Globus pallidus (tissue), 1 donor: Measurements from ENCODE around the gene ZDHHC7.
A peak's percentile ranks its signal among the peaks of the same experiment; 100 is the strongest.
"Not testable (repeated sequence)": the region's sequence is repeated elsewhere in the genome, so short reads cannot be mapped to it uniquely, and the experiment has no call there.

Experiments used
- DNase-seq: peaks from one replicate; pipeline ENCODE4 v3.0.0-alpha.2; 2015; ENCODE audit warnings: low spot score

Gene ZDHHC7

GRCh38 chr16:85042606-85043005, 31.3 kb upstream of the ZDHHC7 start:
- DNase-seq = no peak

DNA sequence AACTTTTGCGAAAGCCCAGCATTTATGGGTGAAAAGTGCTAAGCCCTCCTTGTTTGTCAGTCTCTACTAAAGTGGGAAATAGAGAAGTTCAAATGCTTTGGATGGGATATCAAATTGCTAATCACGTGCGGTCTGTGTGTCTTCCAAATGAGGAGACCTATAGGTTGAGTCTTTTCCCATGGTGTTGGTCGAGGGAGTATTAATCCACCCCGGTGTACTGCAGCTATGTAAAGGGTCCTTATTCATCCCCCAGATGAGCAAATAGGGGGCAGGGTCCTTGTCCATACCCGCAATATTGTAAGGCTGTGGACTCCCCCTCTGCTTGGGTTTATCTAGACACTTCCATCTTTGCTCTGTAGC, 30.8 kb upstream of the ZDHHC7 start:
- DNase-seq = no peak

- DNase-seq = no peak
Observed at GRCh38 chr16:85041219-85042166, 30.2 kb upstream of the ZDHHC7 start.

- no peak for DNase-seq
Observed at GRCh38 chr16:85040685-85041084, 29.4 kb upstream of the ZDHHC7 start.

- no peak for DNase-seq
Observed at GRCh38 chr16:85037721-85038120, 26.4 kb upstream of the ZDHHC7 start.

- DNase-seq = no peak
Observed at GRCh38 chr16:85037050-85037410, 25.7 kb upstream of the ZDHHC7 start.

- no peak for DNase-seq
Observed at GRCh38 chr16:85036236-85037049, 25.1 kb upstream of the ZDHHC7 start.

DNA sequence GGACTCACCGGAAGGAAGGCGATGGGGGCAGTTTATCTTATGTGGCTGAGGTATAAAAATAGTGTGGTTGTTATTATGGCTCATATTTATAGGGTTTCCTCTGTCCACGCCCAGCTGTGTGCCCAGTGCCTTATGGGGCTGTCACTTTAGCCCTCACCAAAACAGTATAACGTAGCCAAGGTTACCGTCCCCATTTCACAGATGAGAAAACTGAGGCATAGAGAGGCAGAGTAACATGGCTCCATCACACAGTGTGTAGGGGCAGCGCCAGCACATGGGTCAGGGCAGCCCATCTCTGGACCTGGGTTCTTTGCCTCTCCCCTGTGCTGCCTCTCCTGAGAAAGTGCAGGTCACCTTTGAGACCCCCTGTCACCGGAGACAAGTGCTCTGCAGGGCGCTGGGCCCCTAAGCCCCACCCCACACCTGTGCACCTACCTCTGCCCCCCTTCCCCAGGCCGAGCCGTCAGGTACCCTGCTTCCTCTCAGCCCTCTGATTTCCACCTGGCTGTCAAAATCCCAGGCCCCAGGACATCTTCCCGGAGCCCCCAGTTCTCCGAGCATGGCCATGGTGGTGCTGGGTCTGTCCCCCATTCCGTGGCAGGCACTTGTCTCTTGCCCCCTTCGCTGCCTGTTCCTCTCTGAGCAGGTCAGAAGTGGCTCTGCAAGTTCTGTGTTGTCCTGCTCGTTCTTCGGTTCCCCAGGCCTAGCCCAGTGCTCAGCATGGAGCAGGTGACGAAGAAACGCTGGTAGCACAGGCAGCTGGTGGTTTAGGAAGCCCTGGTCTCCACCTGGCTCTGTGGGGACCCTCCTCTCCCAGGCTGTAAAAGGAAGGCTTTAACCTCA, 23.5 kb upstream of the ZDHHC7 start:
- no peak for DNase-seq

DNA sequence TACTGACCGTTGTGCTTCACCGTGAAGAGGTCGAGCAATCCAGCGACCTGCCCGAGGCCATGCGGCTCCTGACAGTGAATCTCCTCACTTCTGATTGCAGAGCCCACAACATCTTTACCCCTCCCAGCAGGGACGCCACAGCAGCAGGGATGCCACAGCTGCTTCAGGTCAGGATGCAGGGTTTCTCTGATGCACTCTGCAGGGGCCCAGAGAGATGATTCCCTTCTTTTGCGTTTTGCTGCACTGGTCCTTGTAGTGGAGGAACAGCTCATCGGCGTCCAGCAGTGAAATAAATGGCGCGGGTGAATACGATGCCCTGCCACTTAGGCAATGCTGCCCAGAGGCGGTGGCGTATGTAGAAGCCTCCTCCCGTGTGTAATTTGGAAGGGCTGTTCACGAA, 21.8 kb upstream of the ZDHHC7 start:
- no peak for DNase-seq

DNA sequence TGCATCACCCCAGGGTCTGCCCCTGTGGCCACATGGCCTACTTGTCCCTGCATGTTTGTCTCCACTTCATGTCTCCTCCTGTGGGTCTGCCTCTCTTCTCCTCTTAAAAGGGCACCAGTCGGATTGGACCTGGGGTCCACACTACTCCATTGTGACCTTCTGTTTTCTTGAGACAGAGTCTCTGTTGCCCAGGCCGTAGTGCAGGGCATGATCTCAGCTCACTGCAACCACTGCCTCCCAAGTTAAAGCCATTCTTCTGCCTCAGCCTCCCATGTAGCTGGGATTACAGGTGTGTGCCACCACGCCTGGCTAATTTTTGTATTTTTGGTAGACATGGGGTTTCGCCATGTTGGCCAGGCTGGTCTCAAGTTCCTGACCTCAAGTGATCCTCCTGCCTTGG, 20.9 kb upstream of the ZDHHC7 start:
- DNase-seq = not testable (repeated sequence)

DNA sequence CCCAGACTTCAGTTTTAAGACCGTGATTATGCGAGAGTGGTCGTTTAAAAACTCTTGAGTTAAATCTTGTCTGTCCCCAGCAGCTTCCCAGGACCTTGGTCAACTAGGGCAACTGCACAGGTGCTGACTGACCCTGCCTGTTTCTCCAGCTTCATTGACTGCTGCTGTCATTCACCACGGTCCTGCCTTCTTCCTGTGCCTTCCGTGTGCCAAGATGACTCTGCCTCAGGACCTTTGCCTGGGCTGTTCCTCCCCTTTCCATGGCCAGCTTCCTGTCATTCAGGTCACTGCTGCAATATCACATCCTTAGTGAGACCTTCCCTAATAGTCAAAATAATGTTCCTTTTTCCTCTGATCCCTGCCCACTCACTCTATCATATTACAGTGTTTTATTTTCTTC, 20.1 kb upstream of the ZDHHC7 start:
- DNase-seq = no peak

GRCh38 chr16:85029981-85030401, 18.7 kb upstream of the ZDHHC7 start:
- DNase-seq = no peak

- no peak for DNase-seq
Observed at GRCh38 chr16:85029408-85029784, 18.1 kb upstream of the ZDHHC7 start.

- no peak for DNase-seq
Observed at GRCh38 chr16:85028685-85029407, 17.5 kb upstream of the ZDHHC7 start.

DNA sequence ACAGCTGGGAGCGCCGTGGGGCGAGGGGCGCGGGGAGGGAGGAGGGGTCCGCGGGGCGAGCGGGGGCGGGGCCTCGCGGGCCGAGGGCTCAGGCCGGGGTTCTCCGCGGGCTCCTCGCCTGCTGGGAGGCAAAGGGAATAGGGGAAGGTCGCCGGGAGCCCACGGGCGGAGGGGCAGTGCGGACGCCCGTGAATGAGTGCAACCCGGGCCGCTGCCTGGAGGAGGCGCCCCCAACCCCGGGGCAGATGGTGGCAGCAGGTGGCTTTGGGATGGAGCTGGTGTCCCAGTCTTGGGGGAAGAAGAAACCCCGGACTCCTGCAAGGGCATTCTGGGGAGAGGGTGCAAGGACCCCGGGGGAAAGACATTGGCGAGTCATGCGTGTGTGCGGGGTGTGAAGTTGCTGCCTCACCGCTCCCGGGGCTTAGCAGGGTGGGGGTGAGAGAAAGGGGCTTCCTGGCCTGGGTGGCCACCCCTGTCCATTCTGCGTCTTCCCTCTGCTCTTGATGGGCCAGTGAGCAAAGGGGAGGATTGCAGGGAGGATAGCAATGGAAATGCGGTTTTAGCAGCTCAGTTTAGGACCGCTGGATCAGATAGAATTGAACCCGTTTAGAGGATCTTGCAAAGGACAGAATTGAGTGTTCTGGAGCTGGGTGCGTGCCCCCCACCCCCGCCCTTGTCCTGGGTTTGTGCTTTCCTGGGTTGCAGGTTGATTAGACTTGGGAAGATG, 16.8 kb upstream of the ZDHHC7 start:
- DNase-seq = no peak

GRCh38 chr16:85027349-85027957, 16.1 kb upstream of the ZDHHC7 start, which contains the start of gene KIAA0513:
Gene KIAA0513 (plus strand): TSS chr16:85027795. CDS start chr16:85067072, 39,277 bp downstream.
- peak; percentile 94 for DNase-seq

DNA sequence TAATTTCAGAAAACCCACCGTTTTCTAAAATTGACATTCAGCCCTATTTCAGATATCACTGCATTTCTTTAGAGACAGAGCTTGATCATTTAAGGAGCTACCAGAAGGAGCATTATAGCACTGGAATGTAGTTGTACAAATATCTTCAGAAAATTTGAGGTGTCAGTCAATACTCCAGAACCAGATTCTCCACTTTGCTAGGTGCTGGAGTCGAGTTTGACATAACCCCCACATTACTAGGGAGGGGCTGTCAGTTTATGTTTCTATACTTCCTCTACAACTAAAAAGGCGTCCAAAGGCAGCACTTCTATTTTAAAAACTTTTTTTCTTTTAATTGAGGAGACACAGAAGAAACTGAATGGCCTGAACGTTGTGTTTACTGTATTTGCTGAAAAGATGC, 15.4 kb upstream of the ZDHHC7 start:
- DNase-seq = no peak

DNA sequence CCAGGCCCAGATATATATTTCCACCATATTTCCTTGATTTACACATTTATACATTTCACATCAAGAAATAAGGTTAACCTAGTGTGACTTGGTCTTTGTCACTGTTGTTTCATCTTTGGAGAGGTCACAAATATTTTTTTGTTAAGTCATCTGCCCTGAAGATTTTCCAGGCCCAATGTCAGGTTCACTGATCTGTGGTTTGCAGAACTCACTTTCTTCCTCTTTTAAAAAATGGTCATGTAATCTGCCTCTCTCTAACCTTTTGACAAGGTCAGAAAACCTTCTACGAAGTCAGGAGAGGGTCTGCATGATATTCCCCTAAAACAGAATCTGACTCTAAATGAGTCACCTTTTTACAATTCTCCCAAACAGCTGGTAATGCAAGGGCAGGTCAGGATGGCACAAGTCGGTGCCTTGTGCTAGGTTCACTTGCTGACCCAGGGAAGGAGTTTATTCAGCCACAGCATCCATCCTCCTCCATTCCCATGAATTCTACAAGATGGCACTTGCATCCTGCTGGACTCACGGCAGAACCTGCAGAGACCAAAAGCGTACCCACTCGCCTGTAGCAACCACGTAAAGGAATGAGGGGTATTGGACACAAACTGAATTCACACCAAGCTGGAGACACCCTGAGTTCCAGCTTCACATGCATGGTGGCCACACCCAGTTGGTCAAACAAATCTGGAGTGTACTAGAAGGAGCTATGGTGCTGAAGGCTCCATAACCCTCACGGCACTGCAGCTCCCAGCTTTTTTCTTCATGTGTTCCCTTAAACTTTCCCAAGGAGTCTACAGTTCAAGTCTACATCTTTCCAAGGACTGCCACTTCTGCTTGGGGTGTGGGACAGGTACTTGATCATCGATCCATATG, 14.7 kb upstream of the ZDHHC7 start:
- no peak for DNase-seq

- no peak for DNase-seq
Observed at GRCh38 chr16:85019659-85020245, 8.4 kb upstream of the ZDHHC7 start.
